ENCODE measurements around the gene LTB4R.

LTB4R gene

DNA sequence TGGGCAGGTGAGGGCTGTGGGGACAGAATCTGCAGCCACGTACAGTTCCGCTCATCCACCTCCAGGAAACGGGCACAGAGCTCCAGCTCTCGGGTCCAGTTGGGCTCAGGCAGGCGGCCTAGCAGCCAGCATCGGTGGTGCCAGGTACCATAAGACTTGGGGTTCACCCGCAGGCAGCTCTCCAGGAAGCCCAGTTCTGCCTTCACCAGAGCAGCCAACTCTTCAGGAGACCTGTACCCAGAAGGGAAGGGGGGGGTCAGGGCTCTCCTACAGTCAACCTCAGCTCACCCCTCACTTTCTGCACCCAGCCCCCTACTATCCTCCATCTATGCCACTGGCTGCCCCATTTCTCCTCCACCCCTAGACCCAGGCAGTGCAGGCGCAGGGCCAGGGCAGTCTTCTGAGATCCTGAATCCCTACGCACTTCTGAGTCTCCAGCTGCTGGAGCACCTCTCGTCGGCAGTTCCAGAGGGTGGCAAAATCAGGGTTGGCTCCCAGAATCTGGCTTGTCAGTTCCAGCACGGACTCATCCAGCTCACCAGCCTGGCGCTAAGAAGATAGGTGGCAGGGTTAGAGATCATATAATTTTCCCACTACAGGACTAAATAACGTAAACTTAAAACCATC is 41.3 kb upstream of the LTB4R start:
- H3K27ac ChIP-seq (ENCODE audit: low read depth, low read length), result no peak overlapping the region
- peaks cover 27% of the 10 kb centered on the region for H3K36me3 ChIP-seq (ENCODE audit: control insufficient read depth, insufficient read depth, low read length)
- H3K4me3 ChIP-seq (ENCODE audit: low read depth, low read length), result no peak overlapping the region
- H3K9me3 ChIP-seq (ENCODE audit: control insufficient read depth, insufficient read depth, low read depth, low read length), result no peaks in the 10 kb centered on the region
- peaks cover 11% of the 10 kb centered on the region; the same call in 1 of the 2 replicates for H3K4me1 ChIP-seq (ENCODE audit: control insufficient read depth, insufficient read depth, low read length)
- H3K27me3 ChIP-seq (ENCODE audit: control insufficient read depth, insufficient read depth, low read length), result no peaks in the 10 kb centered on the region
- no peak overlapping the region for H3K9ac ChIP-seq (ENCODE audit: low read length)

DNA sequence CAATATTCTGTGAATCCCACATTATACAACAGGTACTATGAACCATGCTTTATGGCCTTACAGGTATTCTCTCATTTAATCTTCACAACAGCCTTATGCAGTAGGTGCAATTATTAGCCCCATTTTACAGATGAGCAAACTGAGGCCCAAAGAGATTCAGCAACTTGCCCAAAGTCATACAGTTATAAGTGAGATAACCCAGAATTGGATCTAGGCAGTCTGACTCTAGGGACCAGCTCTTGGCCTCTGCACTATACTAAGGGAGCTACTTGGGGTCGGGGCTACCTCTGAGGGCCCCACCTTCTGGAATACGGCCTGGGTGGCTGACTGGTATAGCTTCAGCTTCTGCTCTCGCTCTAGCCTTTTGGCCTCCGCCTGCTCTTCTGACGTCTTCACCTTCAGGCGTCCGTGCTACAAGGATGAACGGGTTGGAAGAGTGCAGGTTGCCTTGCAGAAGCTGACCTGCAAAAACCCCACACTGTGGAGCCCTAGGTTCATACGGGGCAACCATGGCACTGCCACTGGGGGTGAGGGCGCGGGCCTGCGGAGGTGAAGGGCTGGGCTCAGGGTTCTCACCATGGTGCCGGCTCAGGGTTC is 40.7 kb upstream of the LTB4R start:
- Histone ChIP-seq H3K9ac (ENCODE audit: low read length) (peak overlapping the region; percentile 91), H3K27ac (ENCODE audit: low read depth, low read length) (0 out of 2 replicates have a peak overlapping the region, but pooled peaks have one; percentile 91), H3K4me3 (ENCODE audit: low read depth, low read length) (peak overlapping the region; percentile 83)

DNA sequence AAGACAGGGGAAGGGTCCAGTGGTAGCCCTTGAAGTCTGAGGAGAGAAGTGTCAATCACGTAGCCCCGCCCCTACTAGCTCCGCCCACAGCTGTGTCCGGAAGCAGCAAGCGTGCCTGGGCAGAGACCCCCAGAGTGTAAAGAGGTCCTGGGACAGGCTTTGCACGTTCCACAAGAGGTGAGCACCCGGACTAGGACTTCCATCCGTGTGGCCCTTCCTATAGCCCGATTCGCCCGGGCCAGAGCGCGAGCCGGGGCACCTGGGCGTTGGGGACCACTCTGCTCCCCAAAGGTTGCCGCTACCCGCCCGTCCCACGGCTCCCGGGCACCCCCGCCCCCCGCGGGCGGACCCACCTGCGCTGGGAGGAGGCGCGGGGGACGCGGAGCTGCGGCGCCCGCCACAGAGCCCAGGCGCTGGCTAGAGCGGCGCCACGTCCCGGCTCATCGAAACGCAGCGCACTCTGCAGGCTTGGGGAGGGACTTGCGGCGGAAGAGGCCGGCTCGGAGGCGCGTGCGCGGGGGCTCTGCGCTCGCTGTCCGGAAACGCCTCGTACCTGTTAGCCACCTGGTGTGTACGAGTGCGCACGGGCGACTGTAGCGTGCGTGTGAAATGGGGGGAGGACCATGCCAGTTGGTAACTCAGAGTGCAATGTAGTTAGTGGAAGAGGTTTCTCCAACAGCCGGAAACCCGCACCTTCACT is 40.0 kb upstream of the LTB4R start, which contains the start of gene RABGGTA:
Gene RABGGTA (minus strand): TSS at position 464 of the 700 bp plus-strand sequence. CDS start 482 bp downstream, outside the sequence.
- peak within 1 kb of the TSS; percentile 91 for H3K27ac ChIP-seq (ENCODE audit: low read depth, low read length)

More for the DNA sequence above, 40.7 kb upstream of the LTB4R start:
- Histone ChIP-seq H3K27me3 (ENCODE audit: control insufficient read depth, insufficient read depth, low read length) (no peaks in the 10 kb centered on the region), H3K4me1 (ENCODE audit: control insufficient read depth, insufficient read depth, low read length) (peaks cover 11% of the 10 kb centered on the region; the same call in 1 of the 2 replicates), H3K9me3 (ENCODE audit: control insufficient read depth, insufficient read depth, low read depth, low read length) (no peaks in the 10 kb centered on the region), H3K36me3 (ENCODE audit: control insufficient read depth, insufficient read depth, low read length) (peaks cover 27% of the 10 kb centered on the region)

DNA sequence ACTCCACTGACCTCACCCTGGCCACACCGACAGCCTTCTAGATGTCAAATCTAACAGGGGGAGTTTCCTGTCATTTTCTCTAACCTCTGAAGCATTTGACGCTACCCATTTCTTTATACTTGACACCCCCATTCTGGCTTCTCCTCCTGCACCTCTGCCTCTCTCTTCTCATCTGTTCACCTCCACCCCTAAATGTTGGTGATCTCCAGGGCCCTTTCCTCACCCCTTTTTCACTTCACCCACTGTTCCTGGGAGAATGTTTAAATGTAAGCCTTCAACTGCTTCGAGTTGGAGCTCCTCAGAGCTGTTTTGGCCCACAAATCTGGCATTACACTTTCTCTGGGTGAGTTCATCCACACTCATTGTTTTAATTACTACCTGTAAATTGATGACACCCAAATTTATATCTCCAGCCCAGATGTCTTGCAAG is 39.5 kb upstream of the LTB4R start:
- H3K4me1 ChIP-seq (ENCODE audit: control insufficient read depth, insufficient read depth, low read length), result peaks cover 11% of the 10 kb centered on the region; the same call in 1 of the 2 replicates
- no peaks in the 10 kb centered on the region for H3K27me3 ChIP-seq (ENCODE audit: control insufficient read depth, insufficient read depth, low read length)
- peaks cover 16% of the 10 kb centered on the region for H3K36me3 ChIP-seq (ENCODE audit: control insufficient read depth, insufficient read depth, low read length)
- peak overlapping the region; percentile 91 for H3K9ac ChIP-seq (ENCODE audit: low read length)
- peak overlapping the region; percentile 83 for H3K4me3 ChIP-seq (ENCODE audit: low read depth, low read length)
- no peak overlapping the region for H3K27ac ChIP-seq (ENCODE audit: low read depth, low read length)
- H3K9me3 ChIP-seq (ENCODE audit: control insufficient read depth, insufficient read depth, low read depth, low read length), result no peaks in the 10 kb centered on the region

More for the DNA sequence above, 40.0 kb upstream of the LTB4R start, which contains the start of gene RABGGTA:
- Histone ChIP-seq H3K4me3 (ENCODE audit: low read depth, low read length) (peak within 1 kb of the TSS; percentile 83), H3K27me3 (ENCODE audit: control insufficient read depth, insufficient read depth, low read length) (no peaks in the 10 kb centered on the region), H3K9me3 (ENCODE audit: control insufficient read depth, insufficient read depth, low read depth, low read length) (no peaks in the 10 kb centered on the region), H3K36me3 (ENCODE audit: control insufficient read depth, insufficient read depth, low read length) (peaks cover 22% of the 10 kb centered on the region), H3K9ac (ENCODE audit: low read length) (peak within 1 kb of the TSS; percentile 91), H3K4me1 (ENCODE audit: control insufficient read depth, insufficient read depth, low read length) (peaks cover 11% of the 10 kb centered on the region; the same call in 1 of the 2 replicates)

DNA sequence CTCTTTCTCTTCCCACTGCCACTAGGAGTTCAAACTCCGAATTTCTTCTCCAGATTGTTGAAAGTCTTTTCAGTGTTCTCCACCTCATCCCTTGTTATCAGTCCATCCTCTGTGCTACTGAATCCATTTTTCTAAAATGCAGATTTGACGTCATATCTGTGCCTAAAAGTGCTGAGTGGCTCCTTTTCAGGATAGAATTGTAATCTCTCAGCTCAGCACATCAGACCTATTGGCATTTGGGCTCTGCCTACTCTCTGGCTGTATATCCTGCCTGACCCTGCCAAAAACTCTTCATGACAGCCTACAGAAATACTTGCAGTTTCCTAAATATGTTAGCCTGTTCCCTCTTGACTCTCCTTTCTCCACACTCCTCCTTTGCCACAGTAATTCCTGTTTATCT is 38.8 kb upstream of the LTB4R start:
- Histone ChIP-seq H3K36me3 (ENCODE audit: control insufficient read depth, insufficient read depth, low read length) (peaks cover 10% of the 10 kb centered on the region), H3K9ac (ENCODE audit: low read length) (no peak overlapping the region), H3K4me3 (ENCODE audit: low read depth, low read length) (no peak overlapping the region), H3K4me1 (ENCODE audit: control insufficient read depth, insufficient read depth, low read length) (peaks cover 11% of the 10 kb centered on the region; the same call in 1 of the 2 replicates), H3K27me3 (ENCODE audit: control insufficient read depth, insufficient read depth, low read length) (no peaks in the 10 kb centered on the region), H3K9me3 (ENCODE audit: control insufficient read depth, insufficient read depth, low read depth, low read length) (no peaks in the 10 kb centered on the region), H3K27ac (ENCODE audit: low read depth, low read length) (no peak overlapping the region)

DNA sequence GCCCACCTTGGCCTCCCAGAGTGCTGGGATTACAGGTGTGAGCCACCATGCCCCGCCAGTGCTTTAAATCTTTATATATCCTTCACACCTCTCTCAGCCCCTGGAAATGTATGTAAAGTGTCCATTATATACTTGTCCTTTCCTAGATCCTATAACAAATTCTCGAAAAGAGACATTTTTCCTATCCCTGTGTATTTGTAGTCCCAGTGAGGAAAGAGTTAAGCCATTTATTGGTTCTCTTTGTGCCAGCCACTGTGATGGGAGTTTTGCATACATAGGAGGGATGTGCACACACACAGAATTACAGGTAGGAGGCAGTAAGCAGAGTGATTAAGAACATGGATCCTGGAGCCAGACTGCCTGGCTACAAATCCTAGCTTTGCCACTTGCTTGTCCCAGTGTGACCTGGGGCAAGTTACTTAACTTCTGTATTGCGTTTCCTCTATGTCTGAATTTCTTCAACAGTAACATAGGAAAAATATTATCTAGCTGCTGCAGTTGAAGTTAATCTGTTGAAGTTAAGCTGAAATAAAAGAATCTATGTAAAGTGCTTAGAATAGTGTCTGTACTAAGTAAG is 37.8 kb upstream of the LTB4R start:
- Histone ChIP-seq H3K27ac (ENCODE audit: low read depth, low read length) (no peak overlapping the region), H3K9ac (ENCODE audit: low read length) (no peak overlapping the region), H3K27me3 (ENCODE audit: control insufficient read depth, insufficient read depth, low read length) (no peaks in the 10 kb centered on the region), H3K36me3 (ENCODE audit: control insufficient read depth, insufficient read depth, low read length) (peaks cover 7% of the 10 kb centered on the region; the same call in 1 of the 2 replicates), H3K9me3 (ENCODE audit: control insufficient read depth, insufficient read depth, low read depth, low read length) (no peaks in the 10 kb centered on the region), H3K4me1 (ENCODE audit: control insufficient read depth, insufficient read depth, low read length) (peaks cover 11% of the 10 kb centered on the region; the same call in 1 of the 2 replicates), H3K4me3 (ENCODE audit: low read depth, low read length) (no peak overlapping the region)

DNA sequence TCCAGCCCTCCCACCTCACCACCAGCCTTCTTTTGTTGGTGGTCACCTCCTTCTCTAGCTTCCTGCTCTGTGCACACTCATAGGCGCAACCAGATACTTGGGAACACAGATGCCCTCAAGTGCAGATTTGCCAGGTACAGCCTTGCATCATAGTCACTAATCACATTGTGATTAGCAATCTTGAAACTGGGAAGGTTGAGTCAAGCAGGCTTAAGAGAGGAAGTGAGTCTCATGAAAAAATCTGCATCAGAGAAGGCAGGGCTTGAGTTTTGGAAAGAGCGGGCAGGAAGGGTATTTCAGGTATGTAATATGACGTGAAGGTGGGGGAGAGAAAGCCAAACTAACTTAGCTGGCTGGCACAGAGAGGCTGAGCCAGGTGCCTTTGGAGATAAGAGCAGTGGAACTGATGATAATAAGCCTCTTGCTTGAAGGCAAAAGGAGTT is 37.2 kb upstream of the LTB4R start:
- H3K36me3 ChIP-seq (ENCODE audit: control insufficient read depth, insufficient read depth, low read length), result peaks cover 4% of the 10 kb centered on the region; the same call in 1 of the 2 replicates
- H3K9ac ChIP-seq (ENCODE audit: low read length), result no peak overlapping the region
- no peak overlapping the region for H3K4me3 ChIP-seq (ENCODE audit: low read depth, low read length)
- H3K4me1 ChIP-seq (ENCODE audit: control insufficient read depth, insufficient read depth, low read length), result peaks cover 11% of the 10 kb centered on the region; the same call in 1 of the 2 replicates
- H3K27me3 ChIP-seq (ENCODE audit: control insufficient read depth, insufficient read depth, low read length), result no peaks in the 10 kb centered on the region
- H3K27ac ChIP-seq (ENCODE audit: low read depth, low read length), result no peak overlapping the region
- H3K9me3 ChIP-seq (ENCODE audit: control insufficient read depth, insufficient read depth, low read depth, low read length), result no peaks in the 10 kb centered on the region

DNA sequence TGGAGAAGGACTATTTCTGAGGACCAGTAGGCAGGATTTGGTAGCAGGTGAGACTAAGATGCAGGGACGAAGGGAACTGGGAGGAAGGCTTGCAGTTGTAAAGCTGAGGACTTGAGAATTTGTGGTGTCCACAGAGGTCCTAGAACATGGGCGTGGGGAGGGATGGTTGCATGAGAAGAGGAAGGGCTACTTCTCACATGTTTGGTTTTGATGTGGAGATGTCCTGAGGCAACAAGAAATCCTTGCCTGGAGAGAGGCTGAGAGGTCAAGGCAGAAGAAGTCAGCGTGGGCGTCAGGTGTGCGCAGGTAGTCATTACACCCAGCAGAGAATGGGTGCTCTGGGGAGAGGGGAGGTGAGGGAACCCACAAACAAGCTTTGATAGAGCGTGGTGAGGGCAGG is 34.2 kb upstream of the LTB4R start:
- no peaks in the 10 kb centered on the region for H3K36me3 ChIP-seq (ENCODE audit: control insufficient read depth, insufficient read depth, low read length)
- H3K27me3 ChIP-seq (ENCODE audit: control insufficient read depth, insufficient read depth, low read length), result no peaks in the 10 kb centered on the region
- H3K9me3 ChIP-seq (ENCODE audit: control insufficient read depth, insufficient read depth, low read depth, low read length), result no peaks in the 10 kb centered on the region
- no peak overlapping the region for H3K27ac ChIP-seq (ENCODE audit: low read depth, low read length)
- H3K9ac ChIP-seq (ENCODE audit: low read length), result no peak overlapping the region
- H3K4me1 ChIP-seq (ENCODE audit: control insufficient read depth, insufficient read depth, low read length), result peaks cover 8% of the 10 kb centered on the region; the same call in 1 of the 2 replicates
- no peak overlapping the region for H3K4me3 ChIP-seq (ENCODE audit: low read depth, low read length)

DNA sequence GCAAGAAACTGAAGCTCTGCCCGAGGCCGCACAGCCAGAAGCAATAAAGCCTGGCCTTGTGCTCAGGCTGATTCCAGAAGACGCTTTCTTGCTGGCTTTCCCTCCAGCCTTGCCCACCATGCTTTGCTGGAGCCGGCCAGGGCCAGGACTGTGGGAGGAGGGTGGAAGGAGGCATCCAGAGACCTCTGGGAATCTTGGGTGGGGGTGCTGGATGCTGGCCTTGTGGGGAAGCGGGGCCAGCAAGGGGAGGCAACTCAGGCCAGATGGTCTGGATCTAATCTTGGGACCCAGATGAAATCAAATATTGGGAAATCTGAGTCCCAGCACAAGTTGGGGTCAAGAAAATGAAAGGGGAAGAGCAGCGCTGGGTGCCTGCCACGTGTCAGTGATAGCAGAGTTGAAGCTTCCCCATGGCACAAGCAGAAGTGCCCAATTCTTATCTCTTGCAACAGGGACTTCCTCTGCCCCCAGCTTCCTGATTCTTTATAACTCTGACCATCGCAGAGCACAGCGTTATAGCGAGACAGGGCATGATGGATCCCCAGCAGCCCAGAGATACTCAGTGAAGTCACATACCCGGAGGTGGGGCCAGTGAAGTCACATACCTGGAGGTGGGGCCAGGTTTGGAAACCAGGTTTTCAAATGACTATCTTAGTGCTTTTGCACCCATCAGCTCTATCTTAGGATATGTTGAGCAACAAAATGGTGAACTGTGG is 33.5 kb upstream of the LTB4R start:
- H3K9ac ChIP-seq (ENCODE audit: low read length), result no peak overlapping the region
- no peak overlapping the region for H3K4me3 ChIP-seq (ENCODE audit: low read depth, low read length)
- H3K27ac ChIP-seq (ENCODE audit: low read depth, low read length), result no peak overlapping the region
- peaks cover 8% of the 10 kb centered on the region; the same call in 1 of the 2 replicates for H3K4me1 ChIP-seq (ENCODE audit: control insufficient read depth, insufficient read depth, low read length)
- H3K27me3 ChIP-seq (ENCODE audit: control insufficient read depth, insufficient read depth, low read length), result no peaks in the 10 kb centered on the region
- no peaks in the 10 kb centered on the region for H3K9me3 ChIP-seq (ENCODE audit: control insufficient read depth, insufficient read depth, low read depth, low read length)
- H3K36me3 ChIP-seq (ENCODE audit: control insufficient read depth, insufficient read depth, low read length), result no peaks in the 10 kb centered on the region

DNA sequence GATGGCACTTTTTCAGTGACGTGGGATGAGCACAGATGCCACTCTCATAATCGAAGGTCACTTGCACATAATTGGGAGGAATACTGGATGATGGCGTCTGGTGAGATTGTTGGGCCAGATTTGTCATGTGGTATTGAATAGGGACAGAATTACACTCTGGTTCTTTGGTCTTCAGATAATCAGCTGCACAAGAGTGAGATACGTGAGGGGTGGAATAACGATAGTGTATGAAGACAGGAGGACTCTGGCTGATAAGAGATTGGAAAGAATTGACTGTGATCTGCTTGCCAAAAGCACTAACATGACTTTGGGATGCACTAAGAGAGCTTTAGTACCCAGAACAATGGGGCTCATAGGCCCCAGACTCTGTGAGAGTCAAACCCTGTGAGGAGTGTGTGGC is 32.9 kb upstream of the LTB4R start:
- H3K27me3 ChIP-seq (ENCODE audit: control insufficient read depth, insufficient read depth, low read length), result no peaks in the 10 kb centered on the region
- no peak overlapping the region for H3K27ac ChIP-seq (ENCODE audit: low read depth, low read length)
- no peak overlapping the region for H3K9ac ChIP-seq (ENCODE audit: low read length)
- H3K9me3 ChIP-seq (ENCODE audit: control insufficient read depth, insufficient read depth, low read depth, low read length), result no peaks in the 10 kb centered on the region
- H3K36me3 ChIP-seq (ENCODE audit: control insufficient read depth, insufficient read depth, low read length), result no peaks in the 10 kb centered on the region
- no peak overlapping the region for H3K4me3 ChIP-seq (ENCODE audit: low read depth, low read length)
- peaks cover 8% of the 10 kb centered on the region; the same call in 1 of the 2 replicates for H3K4me1 ChIP-seq (ENCODE audit: control insufficient read depth, insufficient read depth, low read length)

Measured in HUES6 (cell line).